ENCODE measurements around the gene SLC16A2.

GRCh38 chrX:74446876-74447275 is 25.6 kb downstream of the SLC16A2 start:
- TF ChIP-seq POLR2AphosphoS5 (IDR thresholded peaks at IDR 0.05): no peak
- no peak for TF ChIP-seq CTCF (IDR thresholded peaks at IDR 0.05)
- no peak for TF ChIP-seq POLR2A (IDR thresholded peaks at IDR 0.05)
- no peak for TF ChIP-seq EP300 (IDR thresholded peaks at IDR 0.05)

All from gastroesophageal sphincter (tissue), 3 donors.